Ammon's horn (tissue), 1 donor: ENCODE results near the gene ALOX5AP.
A peak's percentile ranks its signal among the peaks of the same experiment; 100 is the strongest.

Source experiments
- DNase-seq: peaks from one replicate; pipeline ENCODE4 v3.0.0-alpha.2; 2016; ENCODE audit warnings: low spot score

ALOX5AP gene

GRCh38 chr13:30735025-30735871 is at the start of gene ALOX5AP:
ALOX5AP (plus strand) TSS chr13:30735543; CDS start chr13:30735606, 63 bp downstream.
- no peak for DNase-seq

- no peak for DNase-seq
These were observed 49.4 kb upstream of the ALOX5AP start for GRCh38 chr13:30685987-30686386.

- no peak for DNase-seq
These were observed 47.7 kb upstream of the ALOX5AP start for GRCh38 chr13:30687601-30688000.

GRCh38 chr13:30689752-30690151 is 45.6 kb upstream of the ALOX5AP start:
- no peak for DNase-seq

GRCh38 chr13:30690282-30691188 is 44.8 kb upstream of the ALOX5AP start:
- DNase-seq = peak; percentile 64

GRCh38 chr13:30692113-30692512 is 43.2 kb upstream of the ALOX5AP start:
- DNase-seq = no peak

- peak; percentile 66 for DNase-seq
These were observed 38.8 kb upstream of the ALOX5AP start for GRCh38 chr13:30696278-30697176.

- DNase-seq = no peak
These were observed 38.0 kb upstream of the ALOX5AP start for GRCh38 chr13:30697177-30697953.

GRCh38 chr13:30697996-30698401 is 37.3 kb upstream of the ALOX5AP start:
- no peak for DNase-seq

GRCh38 chr13:30698488-30699005 is 36.8 kb upstream of the ALOX5AP start:
- no peak for DNase-seq

- no peak for DNase-seq
These were observed 35.0 kb upstream of the ALOX5AP start for GRCh38 chr13:30700364-30700763.

- DNase-seq = no peak
These were observed 33.3 kb upstream of the ALOX5AP start for GRCh38 chr13:30702006-30702405.

GRCh38 chr13:30704596-30704995 is 30.7 kb upstream of the ALOX5AP start:
- DNase-seq = no peak

GRCh38 chr13:30705680-30706079 is 29.7 kb upstream of the ALOX5AP start:
- no peak for DNase-seq

- no peak for DNase-seq
These were observed 26.8 kb upstream of the ALOX5AP start for GRCh38 chr13:30708541-30708940.

GRCh38 chr13:30710442-30710841 is 24.9 kb upstream of the ALOX5AP start:
- DNase-seq = no peak

GRCh38 chr13:30711375-30711774 is 24.0 kb upstream of the ALOX5AP start:
- DNase-seq = no peak

GRCh38 chr13:30711837-30712236 is 23.5 kb upstream of the ALOX5AP start:
- DNase-seq = no peak

- peak; percentile 71 for DNase-seq
These were observed 22.5 kb upstream of the ALOX5AP start for GRCh38 chr13:30712536-30713532.
